ENCODE data around the gene OTUB2.

GRCh38 chr14:94042433-94043091 is 16.4 kb downstream of the OTUB2 start:
- TF ChIP-seq CTCF (IDR thresholded peaks at IDR 0.05) = no peak
- TF ChIP-seq EZH2 (IDR thresholded peaks at IDR 0.05) = no peak
- no peak for TF ChIP-seq EZH2phosphoT487 (IDR thresholded peaks at IDR 0.05)
